ENCODE data around the gene SON.

DNA sequence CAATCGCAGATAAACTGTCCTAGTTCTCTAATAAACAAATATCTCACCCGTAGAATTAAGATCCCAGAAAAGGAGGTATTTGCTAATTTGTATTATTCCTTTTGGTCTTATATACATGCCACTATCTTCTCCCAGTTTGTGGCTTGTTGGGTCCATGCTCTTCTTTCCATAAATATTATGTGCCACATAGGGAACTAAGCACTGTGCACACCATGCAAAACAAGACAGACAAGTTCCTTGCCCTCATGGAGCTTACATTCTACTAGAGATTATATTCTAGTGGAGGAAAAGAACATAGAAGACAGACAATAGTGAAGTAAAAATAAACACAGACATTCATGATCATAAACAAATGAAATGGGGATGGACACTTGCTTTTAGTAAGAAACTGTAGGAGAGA is 5.6 kb upstream of the SON start:
- TF ChIP-seq POLR2A (IDR thresholded peaks at IDR 0.05; ENCODE audit: low read length) (no peak), GATA1 (IDR thresholded peaks at IDR 0.05; ENCODE audit: low read depth, low read length) (no peak)
